HUES48 (cell line): ENCODE measurements around the gene TRPC6.
"Not testable (repeated sequence)": the region's sequence is repeated elsewhere in the genome, so short reads cannot be mapped to it uniquely, and the experiment has no call there.

ENCODE experiments used
- H3K27ac ChIP-seq: one replicate; pipeline ENCODE4 v1.7.0; 2013; ENCODE audit warnings: low read depth, low read length, inconsistent platforms
- H3K27me3 ChIP-seq: 2 replicates; pipeline ENCODE4 v1.6.1; 2013; ENCODE audit warnings: mild to moderate bottlenecking, low read length; ENCODE audit not compliant: control insufficient read depth, insufficient read depth
- H3K36me3 ChIP-seq: 2 replicates; pipeline ENCODE4 v1.6.1; 2013; ENCODE audit warnings: low read length; ENCODE audit not compliant: control insufficient read depth, insufficient read depth
- H3K4me1 ChIP-seq: 2 replicates; pipeline ENCODE4 v1.6.1; 2013; ENCODE audit warnings: mild to moderate bottlenecking, low read length; ENCODE audit not compliant: control insufficient read depth, insufficient read depth
- H3K4me3 ChIP-seq: 2 replicates; pipeline ENCODE4 v1.5.1; 2013; ENCODE audit warnings: mild to moderate bottlenecking, low read depth, low read length
- H3K9ac ChIP-seq: 2 replicates; pipeline ENCODE4 v1.6.1; 2013; ENCODE audit warnings: mild to moderate bottlenecking, low read depth, low read length, moderate library complexity
- H3K9me3 ChIP-seq: 2 replicates; pipeline ENCODE4 v1.6.1; 2013; ENCODE audit warnings: low read length; ENCODE audit not compliant: control insufficient read depth, insufficient read depth

Gene TRPC6

DNA sequence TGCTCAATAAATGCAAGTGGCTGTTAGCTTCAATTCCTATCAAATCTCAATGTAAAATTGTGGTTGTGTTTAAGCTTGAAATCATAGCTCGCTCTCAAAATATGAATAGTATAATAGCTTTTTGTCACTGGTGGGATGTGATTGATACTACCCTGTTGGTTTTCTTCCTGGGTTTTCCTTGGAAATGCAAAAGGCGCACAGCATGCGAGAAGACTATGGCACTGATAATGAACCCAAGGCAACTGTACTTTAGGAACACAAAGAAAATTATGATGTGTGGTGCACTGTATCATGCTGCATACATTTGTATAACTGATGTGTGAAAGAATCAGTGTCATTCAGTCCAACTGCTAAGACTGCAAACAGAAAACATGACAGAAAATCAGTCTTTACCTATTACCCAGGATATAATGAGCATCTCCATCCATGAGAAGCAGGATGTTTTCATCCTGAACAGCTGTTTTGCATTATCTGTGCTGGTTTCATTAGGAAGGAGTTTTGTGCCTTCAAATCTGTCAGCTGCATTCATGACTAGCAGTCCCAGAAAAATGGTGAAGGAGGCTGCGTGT, 101.2 kb downstream of the TRPC6 start:
- no peaks in the 10 kb centered on the region for H3K9me3 ChIP-seq
- no peak overlapping the region for H3K27ac ChIP-seq
- no peaks in the 10 kb centered on the region for H3K27me3 ChIP-seq
- H3K4me1 ChIP-seq: peaks cover 17% of the 10 kb centered on the region
- H3K36me3 ChIP-seq: no peaks in the 10 kb centered on the region
- H3K4me3 ChIP-seq: no peak overlapping the region
- H3K9ac ChIP-seq: no peak overlapping the region

- no peak overlapping the region for H3K27ac ChIP-seq
Measured at GRCh38 chr11:101478587-101479369, 105.0 kb downstream of the TRPC6 start.

DNA sequence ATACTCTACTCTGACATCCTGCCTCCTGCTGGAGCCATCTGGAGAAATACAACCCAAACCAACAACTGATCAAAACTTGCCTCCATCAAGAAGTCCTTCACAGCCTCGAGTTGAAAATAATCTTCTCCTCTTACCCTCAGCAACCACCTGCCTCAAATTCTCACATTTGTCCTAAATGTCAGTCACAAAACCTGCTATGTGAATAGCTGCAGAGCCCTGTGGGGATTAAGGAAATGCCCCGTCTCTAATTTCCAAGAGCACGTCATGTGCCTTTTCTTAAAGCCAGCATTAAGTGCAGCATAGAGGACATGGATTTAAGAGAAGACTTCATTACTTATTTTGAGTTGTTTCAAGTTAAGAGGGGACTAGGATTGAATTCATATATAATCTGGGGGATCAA, 105.9 kb downstream of the TRPC6 start:
- H3K36me3 ChIP-seq: no peaks in the 10 kb centered on the region
- no peak overlapping the region for H3K27ac ChIP-seq
- no peaks in the 10 kb centered on the region for H3K4me1 ChIP-seq
- H3K9ac ChIP-seq: no peak overlapping the region
- H3K9me3 ChIP-seq: no peaks in the 10 kb centered on the region
- H3K27me3 ChIP-seq: no peaks in the 10 kb centered on the region
- H3K4me3 ChIP-seq: no peak overlapping the region

More at GRCh38 chr11:101478587-101479369, 105.0 kb downstream of the TRPC6 start:
- Histone ChIP-seq H3K4me3 (no peak overlapping the region), H3K36me3 (no peaks in the 10 kb centered on the region), H3K9me3 (no peaks in the 10 kb centered on the region), H3K27me3 (no peaks in the 10 kb centered on the region), H3K4me1 (no peaks in the 10 kb centered on the region), H3K9ac (no peak overlapping the region)

DNA sequence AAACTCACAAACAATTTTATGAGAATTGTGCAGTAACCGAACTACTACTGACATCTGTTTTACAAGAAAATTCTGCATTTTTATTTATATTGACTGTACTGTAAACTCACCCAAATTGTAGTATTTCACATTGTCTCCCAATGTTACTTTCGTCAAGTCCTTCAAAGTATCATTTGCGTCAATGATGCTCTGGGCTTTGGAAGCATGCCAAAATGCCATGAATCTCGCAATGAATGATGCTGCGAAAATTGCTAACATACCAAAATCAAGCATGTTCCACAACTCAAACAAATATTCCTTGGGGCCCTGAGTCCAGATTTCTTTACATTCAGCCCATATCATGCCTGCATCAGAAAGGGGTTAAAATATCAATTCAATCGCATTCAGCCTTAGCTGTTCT, 107.6 kb downstream of the TRPC6 start:
- Histone ChIP-seq H3K27ac (no peak overlapping the region), H3K36me3 (no peaks in the 10 kb centered on the region), H3K9me3 (no peaks in the 10 kb centered on the region), H3K4me1 (no peaks in the 10 kb centered on the region), H3K27me3 (no peaks in the 10 kb centered on the region), H3K9ac (no peak overlapping the region), H3K4me3 (no peak overlapping the region)

GRCh38 chr11:101475699-101476098, 108.1 kb downstream of the TRPC6 start:
- Histone ChIP-seq H3K4me1 (0 out of 2 replicates have a peak, but pooled peaks cover 2% of the 10 kb centered on the region), H3K9me3 (no peaks in the 10 kb centered on the region), H3K27ac (no peak overlapping the region), H3K36me3 (no peaks in the 10 kb centered on the region), H3K27me3 (no peaks in the 10 kb centered on the region), H3K4me3 (no peak overlapping the region), H3K9ac (no peak overlapping the region)

GRCh38 chr11:101474666-101475065, 109.1 kb downstream of the TRPC6 start:
- Histone ChIP-seq H3K27ac (no peak overlapping the region), H3K27me3 (no peaks in the 10 kb centered on the region)

DNA sequence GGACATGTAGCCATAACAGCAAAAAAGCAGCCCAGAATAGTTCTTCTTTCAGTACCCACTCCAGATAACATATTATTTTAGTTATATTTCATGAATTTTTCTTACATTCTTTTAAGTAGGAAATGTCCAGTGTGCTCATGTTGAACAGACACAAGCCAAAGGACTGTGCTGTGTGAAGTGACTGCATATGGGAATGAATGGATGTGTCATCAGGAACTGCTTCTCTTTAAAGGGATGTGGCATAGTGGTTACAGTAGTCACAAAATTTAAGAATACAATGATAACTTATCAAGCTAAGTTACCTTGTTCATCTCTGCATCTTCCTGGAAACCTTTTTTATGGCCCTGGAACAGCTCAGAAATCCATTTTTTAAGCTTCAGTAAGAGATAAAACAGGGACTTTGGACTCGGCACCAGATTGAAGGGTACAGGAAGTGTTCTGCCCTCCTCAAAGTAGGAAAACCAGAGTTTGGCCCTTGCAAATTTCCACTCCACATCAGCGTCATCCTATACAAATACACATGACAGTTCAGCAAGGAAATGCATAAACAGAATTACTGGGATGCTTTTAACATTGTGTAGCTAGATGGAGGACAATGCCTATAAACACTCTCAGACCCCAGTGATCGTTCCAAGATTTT, 112.8 kb downstream of the TRPC6 start:
- Histone ChIP-seq H3K27me3 (no peaks in the 10 kb centered on the region), H3K27ac (no peak overlapping the region), H3K4me3 (no peak overlapping the region), H3K9ac (no peak overlapping the region), H3K9me3 (no peaks in the 10 kb centered on the region), H3K4me1 (peaks cover 6% of the 10 kb centered on the region; the same call in 1 of the 2 replicates), H3K36me3 (no peaks in the 10 kb centered on the region)

More at GRCh38 chr11:101474666-101475065, 109.1 kb downstream of the TRPC6 start:
- Histone ChIP-seq H3K4me1 (0 out of 2 replicates have a peak, but pooled peaks cover 2% of the 10 kb centered on the region), H3K4me3 (no peak overlapping the region), H3K9ac (no peak overlapping the region), H3K36me3 (no peaks in the 10 kb centered on the region), H3K9me3 (no peaks in the 10 kb centered on the region)

GRCh38 chr11:101470419-101470818, 113.4 kb downstream of the TRPC6 start:
- no peak overlapping the region for H3K4me3 ChIP-seq
- no peak overlapping the region for H3K27ac ChIP-seq
- no peaks in the 10 kb centered on the region for H3K36me3 ChIP-seq
- H3K27me3 ChIP-seq: no peaks in the 10 kb centered on the region
- peaks cover 6% of the 10 kb centered on the region; the same call in 1 of the 2 replicates for H3K4me1 ChIP-seq
- H3K9ac ChIP-seq: no peak overlapping the region
- H3K9me3 ChIP-seq: no peaks in the 10 kb centered on the region

DNA sequence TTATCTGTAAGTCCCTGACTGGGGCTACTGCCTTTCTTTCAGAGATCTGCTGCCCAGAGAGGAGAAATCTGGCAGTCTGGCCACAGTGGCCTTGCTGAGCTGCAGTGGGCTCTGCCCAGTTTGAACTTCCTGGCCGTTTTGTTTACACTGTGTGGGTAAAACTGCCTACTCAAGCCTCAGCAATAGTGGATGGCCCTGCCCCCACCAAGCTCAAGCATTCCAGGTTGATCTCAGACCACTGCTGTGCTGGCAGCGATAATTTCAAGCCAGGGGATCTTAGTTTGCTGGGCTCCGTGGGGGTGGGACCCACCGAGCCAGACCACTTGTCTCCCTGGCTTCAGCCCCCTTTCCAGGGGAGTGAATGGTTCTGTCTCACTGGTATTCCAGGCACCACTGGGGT, 117.5 kb downstream of the TRPC6 start:
- Histone ChIP-seq H3K36me3 (no peaks in the 10 kb centered on the region), H3K27ac (no peak overlapping the region), H3K9me3 (no peaks in the 10 kb centered on the region), H3K9ac (no peak overlapping the region), H3K4me3 (no peak overlapping the region), H3K27me3 (no peaks in the 10 kb centered on the region), H3K4me1 (peaks cover 6% of the 10 kb centered on the region; the same call in 1 of the 2 replicates)

GRCh38 chr11:101464388-101464787, 119.4 kb downstream of the TRPC6 start:
- not testable (repeated sequence) for H3K9me3 ChIP-seq, H3K27ac ChIP-seq, H3K27me3 ChIP-seq, H3K9ac ChIP-seq, H3K4me3 ChIP-seq, H3K36me3 ChIP-seq, H3K4me1 ChIP-seq

DNA sequence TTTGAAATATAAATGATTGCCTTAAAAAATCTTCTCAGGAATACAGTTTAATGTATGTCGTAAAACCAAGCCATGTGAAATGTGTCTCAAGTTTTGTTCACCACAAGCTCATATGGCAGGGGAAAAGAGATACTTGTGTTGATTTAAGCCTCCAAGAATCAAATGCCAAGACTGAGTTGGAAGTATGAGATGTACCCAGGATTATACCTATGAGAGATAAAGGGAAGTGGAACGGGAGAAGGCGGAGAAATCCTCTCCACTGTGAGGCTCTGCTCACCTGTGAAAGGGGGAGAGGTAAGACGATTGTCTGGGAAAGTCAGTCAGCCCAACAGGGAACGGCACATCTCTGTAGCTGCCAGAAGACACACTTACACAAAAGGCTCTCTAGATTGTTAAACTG, 124.8 kb downstream of the TRPC6 start:
- H3K27me3 ChIP-seq: no peaks in the 10 kb centered on the region
- H3K9me3 ChIP-seq: no peaks in the 10 kb centered on the region
- no peak overlapping the region for H3K4me3 ChIP-seq
- H3K4me1 ChIP-seq: no peaks in the 10 kb centered on the region
- H3K36me3 ChIP-seq: no peaks in the 10 kb centered on the region
- H3K9ac ChIP-seq: no peak overlapping the region
- H3K27ac ChIP-seq: no peak overlapping the region
